K562 (cell line): ENCODE results near the gene PCSK5.

Source experiments
- ASH1L ChIP-seq: fragments of 450-650 bp; IDR thresholded peaks from 2 replicates; pipeline ENCODE4 v1.6.1; 2018; ENCODE audit warnings: borderline replicate concordance, mild to moderate bottlenecking, low read depth; ENCODE audit not compliant: partially characterized antibody
- CREBBP ChIP-seq: IDR thresholded peaks from one replicate; pipeline ENCODE4 v1.6.1; 2012; ENCODE audit warnings: low read depth, mild to moderate bottlenecking, control low read depth, inconsistent platforms, low read length
- CTCF ChIP-seq, 3 experiments: IDR thresholded peaks in 2 of 3; conservative IDR thresholded peaks in 1 of 3; 2 replicates each; pipeline ENCODE4 v1.5.1; 2011 to 2012; ENCODE audit warnings: low read length in 3 of 3, mild to moderate bottlenecking in 3 of 3, control low read depth in 2 of 3, improper control_type of control experiment in 1 of 3, inconsistent platforms in 1 of 3, low read depth in 1 of 3, mixed read lengths in 1 of 3, moderate library complexity in 1 of 3; ENCODE audit not compliant: insufficient read depth in 2 of 3
- KDM4B ChIP-seq, 2 experiments: fragments of 450-650 bp in 1 of 2; sonication (generic) in 1 of 2; IDR thresholded peaks; 2 replicates each; pipeline ENCODE4 v1.6.1; 2016 to 2017; ENCODE audit warnings: borderline replicate concordance in 2 of 2, antibody characterized with exemption in 1 of 2, low read depth in 1 of 2, mild to moderate bottlenecking in 1 of 2
- TOE1 ChIP-seq, 2 experiments: fragments of 450-650 bp in 1 of 2; sonication (generic) in 1 of 2; formaldehyde crosslinking in 1 of 2; IDR thresholded peaks; 2 replicates each; pipeline versions ENCODE4 v1.7.1 to v1.8.0; 2016 to 2022; ENCODE audit warnings: borderline replicate concordance in 2 of 2, mild to moderate bottlenecking in 2 of 2, antibody characterized with exemption in 1 of 2, inconsistent platforms in 1 of 2, low read depth in 1 of 2, missing genetic modification reagents in 1 of 2, moderate library complexity in 1 of 2
- ZBTB43 ChIP-seq: sonication (generic); formaldehyde crosslinking; IDR thresholded peaks from 2 replicates; pipeline ENCODE4 v1.8.0; 2023; ENCODE audit warnings: mild to moderate bottlenecking, missing genetic modification reagents
- ZFP36 ChIP-seq: fragments of 150-350 bp; IDR thresholded peaks from 2 replicates; pipeline ENCODE4 v1.6.1; 2018; ENCODE audit warnings: low read length, low read depth; ENCODE audit not compliant: partially characterized antibody
- ZNF121 ChIP-seq: sonication (generic); formaldehyde crosslinking; conservative IDR thresholded peaks from 2 replicates; pipeline ENCODE4 v1.8.0; 2022; ENCODE audit warnings: missing genetic modification reagents
- ZNF57 ChIP-seq: fragments of 450-650 bp; formaldehyde crosslinking; IDR thresholded peaks from 2 replicates; pipeline ENCODE4 v1.4.0; 2020; ENCODE audit warnings: mild to moderate bottlenecking, moderate library complexity

GRCh38 chr9:76153902-76154629 is 263.6 kb downstream of the PCSK5 start:
- TF ChIP-seq ZFP36 (no peak), CTCF (IDR thresholded peaks at IDR 0.05 in 2 of 3, conservative IDR thresholded peaks at IDR 0.05 in 1 of 3; ENCODE audit: insufficient read depth in 2 of 3, low read depth in 1 of 3, low read length in 3 of 3) (no peak), CREBBP (no peak), ZBTB43 (CRISPR knock-in tag) (no peak), ASH1L (no peak), KDM4B (IDR thresholded peaks at IDR 0.05; ENCODE audit: borderline replicate concordance in 2 of 2, low read depth in 1 of 2) (no peak), TOE1 (IDR thresholded peaks at IDR 0.05; ENCODE audit: borderline replicate concordance) (no peak), TOE1 (CRISPR knock-in tag; IDR thresholded peaks at IDR 0.05; ENCODE audit: borderline replicate concordance, low read depth) (no peak), ZNF121 (no peak), ZNF57 (CRISPR knock-in tag) (no peak)
